NCI-H2227 treated with DMSO at 0.1 percent for 48 hours (cell line): Measurements from ENCODE around the gene MBNL1.
"Not testable (repeated sequence)": the region's sequence is repeated elsewhere in the genome, so short reads cannot be mapped to it uniquely, and the experiment has no call there.

Experiments
- DNase-seq: peaks from one replicate; lab custom pipeline; 2025; lab: John Stamatoyannopoulos, UW

Gene MBNL1

DNA sequence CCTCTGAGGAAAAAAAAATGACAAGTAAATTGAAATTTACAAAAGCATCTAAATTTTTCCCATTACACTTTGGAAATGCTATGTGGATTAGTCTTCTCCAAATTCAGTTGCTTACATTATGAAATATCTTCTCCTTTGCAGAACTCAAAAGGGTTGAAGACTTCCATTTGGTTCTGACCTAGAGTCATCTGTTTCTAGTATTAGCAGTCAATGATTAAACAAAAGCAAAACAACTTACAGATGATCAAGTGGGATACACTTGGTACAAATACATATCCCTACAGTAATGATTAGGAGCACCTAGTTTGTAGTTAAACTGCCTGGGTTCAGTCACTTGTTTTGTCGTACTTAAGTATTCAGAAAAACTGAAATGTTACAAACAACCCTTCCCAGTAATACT, 136.2 kb downstream of the MBNL1 start:
- no peak for DNase-seq

DNA sequence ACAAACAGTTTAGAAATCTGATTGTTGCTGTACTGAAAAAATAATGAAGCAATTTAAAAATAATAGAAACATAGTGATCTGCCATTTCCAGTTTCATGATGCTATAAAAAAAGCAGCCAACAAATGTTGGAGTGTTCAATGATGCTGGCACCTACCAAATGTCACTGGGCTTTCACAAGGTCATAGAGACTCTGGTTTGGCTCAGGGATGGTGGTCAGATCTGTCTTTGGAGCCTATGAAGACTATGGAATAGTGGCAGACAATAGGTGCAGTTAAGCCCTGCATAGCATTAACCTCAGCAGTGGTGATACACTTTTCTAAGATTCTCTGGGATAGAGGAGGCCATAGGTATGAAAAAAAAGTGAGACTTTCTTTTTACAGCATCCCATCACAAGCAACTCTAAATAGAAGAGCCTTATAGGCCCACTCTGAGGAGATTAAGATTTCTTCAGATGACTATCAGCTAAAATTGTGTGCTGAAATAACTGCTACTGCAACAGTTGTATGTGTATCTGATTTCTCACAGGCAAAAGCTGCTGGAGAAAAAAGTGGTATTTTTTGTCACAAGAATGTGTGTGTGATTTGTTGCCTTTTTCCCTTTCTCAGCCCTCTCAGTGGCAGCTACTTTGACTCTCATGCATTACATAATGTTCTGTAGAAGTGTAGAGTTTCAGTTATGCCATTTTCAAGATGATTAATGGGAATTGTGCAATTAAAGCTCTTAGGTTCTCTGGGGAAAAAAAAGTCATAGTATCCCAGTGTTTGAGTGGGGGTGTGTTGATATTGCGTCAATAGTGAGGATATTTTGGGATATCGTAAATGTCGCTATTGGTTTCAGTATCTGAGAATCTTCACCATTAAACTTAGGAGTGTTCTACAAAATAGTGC, 137.4 kb downstream of the MBNL1 start:
- DNase-seq: no peak

DNA sequence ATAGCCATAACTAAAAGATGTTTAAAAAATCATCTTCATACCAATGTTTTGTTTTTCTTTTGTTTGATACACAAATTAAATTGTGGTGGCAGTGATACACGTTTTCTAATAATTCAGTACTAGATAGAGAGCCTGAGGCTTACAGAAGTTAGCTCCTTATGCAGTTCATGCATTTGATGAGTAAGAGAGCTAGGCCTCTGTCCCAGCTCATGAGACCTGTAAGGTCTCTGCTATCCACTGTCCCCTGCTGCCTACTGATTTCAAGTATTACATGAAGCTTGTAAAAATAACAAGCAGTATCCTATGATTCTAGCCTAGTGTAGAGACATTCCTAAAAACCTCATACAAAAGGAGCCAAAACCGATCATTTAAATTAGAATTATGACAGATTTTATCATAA, 144.5 kb downstream of the MBNL1 start:
- DNase-seq: no peak

DNA sequence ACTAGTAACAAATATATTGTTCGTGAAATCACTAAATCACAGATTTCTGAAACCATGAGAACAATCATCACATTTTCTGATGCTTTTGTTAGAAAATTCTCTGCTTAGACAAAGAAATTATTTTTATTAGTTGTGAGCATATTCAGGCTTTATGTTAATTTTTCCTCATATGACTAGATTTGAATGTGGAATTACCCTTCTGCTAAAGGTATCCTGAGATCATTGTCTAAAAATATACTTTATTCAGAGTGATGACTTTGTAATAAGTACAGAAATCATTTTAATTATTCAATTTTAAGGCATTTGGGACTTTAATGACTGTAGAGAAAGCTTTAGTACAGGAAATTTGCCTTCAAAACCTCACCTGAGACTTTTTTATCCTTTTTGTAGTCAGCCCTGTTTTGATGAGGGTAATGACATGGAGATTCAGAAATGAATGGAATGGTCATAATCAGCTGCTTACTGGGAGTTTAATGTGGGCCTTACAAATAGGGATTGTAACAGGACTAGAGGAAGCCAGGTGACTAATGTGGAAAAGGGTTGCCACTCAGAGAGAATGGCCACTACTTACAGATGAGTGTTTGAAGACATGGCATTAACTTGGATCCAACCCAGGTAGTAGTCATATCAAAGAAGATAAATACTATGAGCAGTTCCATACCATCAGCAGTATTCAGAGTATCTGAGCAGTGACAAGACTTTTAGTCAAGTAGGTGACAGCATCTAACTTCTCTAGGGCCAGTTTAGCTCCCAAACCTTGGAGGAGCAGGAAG, 148.3 kb downstream of the MBNL1 start:
- no peak for DNase-seq

DNA sequence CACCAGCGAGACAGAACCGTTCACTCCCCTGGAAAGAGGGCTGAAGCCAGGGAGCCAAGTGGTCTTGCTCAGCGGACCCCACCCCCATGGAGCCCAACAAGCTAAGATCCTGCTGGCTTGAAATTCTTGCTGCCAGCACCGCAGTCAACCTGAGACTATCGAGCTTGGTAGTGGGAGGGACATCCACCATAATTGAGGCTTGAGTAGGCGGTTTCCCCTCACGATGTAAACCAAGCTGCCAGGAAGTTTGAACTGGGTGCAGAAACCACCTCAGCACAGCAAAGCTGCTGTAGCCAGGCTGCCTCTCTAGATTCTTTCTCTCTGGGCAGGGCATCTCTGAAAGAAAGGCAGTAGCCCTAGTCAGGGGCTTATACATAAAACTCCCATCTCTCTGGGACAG, 151.0 kb downstream of the MBNL1 start:
- no peak for DNase-seq

DNA sequence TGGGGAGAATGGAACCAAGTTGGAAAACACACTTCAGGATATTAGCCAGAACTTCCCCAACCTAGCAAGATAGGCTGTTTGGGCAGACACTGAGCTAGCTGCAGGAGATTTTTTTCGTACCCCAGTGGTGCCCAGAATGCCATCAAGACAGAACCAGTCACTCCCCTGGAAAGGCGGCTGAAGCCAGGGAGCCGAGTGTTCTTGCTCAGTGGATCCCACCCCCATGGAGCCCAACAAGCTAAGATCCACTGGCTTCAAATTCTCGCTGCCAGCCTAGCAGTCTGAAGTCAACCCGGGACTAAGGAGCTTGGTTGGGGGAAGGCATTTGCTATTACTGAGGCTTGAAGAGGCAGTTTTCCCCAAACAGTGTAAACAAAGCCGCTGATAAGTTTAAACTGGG, 152.4 kb downstream of the MBNL1 start:
- no peak for DNase-seq

DNA sequence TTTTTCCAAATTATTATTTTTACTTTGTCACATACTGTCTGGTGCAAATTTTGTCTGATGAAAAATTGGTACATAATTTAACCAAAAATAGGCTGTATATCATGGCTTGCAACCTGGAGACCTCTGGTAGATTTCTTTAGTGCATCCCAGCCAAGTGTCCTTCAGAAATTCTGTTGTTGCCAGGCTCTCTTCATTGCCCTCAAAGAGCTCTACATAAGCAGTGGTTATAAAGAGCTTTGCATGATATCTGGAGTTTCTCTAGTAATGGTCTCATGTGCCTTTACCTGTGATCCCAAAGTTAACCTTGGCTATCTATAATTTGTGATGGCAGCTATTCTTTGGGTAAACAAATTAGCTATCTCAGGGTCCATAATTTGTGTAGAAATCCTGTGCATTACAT, 157.7 kb downstream of the MBNL1 start:
- DNase-seq: no peak

DNA sequence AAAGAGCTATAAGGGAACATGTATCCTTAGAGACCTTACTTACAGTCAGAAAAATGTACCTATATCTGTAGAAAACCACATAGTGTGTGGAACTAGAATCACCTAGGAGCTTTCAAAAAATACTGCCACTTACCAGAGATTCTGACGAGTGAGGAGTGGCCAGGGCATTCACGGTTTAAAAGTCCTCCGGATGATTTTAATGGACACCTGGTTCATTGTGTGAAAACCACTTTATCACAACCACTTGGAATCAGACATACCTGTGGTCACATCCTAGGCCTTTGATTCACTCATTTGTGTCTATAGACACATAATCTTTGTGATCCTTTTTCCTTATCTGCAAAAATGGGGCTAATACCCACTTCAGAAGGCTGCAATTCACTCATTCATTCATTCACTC, 159.8 kb downstream of the MBNL1 start:
- no peak for DNase-seq

DNA sequence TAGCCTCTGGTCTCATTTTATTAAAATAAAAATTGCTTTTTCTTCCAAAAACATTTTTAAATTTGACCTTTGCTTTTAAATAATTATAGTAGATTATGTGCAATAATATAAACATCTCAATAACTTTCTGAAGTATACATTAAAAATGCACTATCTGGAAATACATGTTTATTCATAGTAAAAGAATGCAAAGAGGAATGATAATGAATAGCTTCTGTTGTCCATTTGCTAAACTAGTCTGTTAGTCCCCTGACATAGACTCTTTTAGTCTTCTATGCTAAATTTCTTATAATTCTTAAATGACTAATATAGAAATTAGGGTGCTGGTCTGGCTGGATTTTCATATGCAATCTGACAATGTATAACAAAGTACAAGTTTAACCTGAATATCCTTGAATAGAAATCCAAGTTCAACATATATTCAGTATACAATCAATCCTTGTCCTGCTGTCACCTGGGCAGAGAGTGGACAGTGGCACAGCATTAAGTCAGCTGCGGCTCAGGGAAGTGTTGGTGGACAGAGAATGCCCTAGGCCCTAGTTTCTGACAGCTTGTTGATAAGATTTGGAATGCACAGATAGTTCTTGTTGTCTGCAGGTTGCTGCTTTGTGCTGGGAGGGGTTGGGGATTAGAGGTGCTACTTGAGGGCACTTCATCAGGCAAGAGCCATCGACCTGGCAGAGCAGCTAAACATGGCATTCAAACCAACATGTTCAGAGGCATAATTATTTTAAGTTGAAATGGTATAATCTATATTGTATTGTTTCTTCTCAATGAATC, 161.7 kb downstream of the MBNL1 start:
- DNase-seq: no peak

DNA sequence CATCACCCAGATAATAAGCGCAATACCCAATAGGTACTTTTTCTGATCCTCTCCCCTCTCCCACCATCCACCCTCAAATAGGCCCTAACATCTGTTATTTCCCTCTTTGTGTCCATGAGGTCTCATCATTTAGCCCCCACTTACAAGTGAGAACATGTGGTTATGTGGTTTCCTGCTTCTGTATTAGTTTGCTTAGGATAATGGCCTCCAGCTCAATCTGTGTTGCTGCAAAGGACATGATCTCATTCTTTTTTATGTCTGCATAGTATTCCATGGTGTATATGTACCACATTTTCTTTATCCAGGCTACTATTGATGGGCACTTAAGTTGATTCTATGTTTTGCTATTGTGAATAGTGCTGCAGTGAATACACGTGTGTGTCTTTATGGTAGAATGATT, 165.4 kb downstream of the MBNL1 start:
- DNase-seq: no peak

DNA sequence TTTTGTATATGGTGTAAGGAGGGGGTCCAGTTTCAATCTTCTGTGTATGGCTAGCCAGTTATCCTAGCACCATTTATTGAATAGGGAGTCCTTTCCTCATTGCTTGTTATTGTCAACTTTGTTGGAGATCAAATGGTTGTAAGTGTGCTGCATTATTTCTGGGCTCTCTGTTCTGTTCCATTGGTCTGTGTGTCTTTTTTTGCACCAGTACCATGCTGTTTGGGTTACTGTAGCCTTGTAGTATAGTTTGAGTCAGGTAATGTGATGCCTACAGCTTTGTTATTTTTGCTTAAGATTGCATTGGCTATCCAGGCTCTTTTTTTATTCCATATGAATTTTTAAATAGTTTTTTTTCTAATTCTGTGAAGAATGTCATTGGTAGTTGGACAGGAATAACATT, 166.5 kb downstream of the MBNL1 start:
- DNase-seq: not testable (repeated sequence)

DNA sequence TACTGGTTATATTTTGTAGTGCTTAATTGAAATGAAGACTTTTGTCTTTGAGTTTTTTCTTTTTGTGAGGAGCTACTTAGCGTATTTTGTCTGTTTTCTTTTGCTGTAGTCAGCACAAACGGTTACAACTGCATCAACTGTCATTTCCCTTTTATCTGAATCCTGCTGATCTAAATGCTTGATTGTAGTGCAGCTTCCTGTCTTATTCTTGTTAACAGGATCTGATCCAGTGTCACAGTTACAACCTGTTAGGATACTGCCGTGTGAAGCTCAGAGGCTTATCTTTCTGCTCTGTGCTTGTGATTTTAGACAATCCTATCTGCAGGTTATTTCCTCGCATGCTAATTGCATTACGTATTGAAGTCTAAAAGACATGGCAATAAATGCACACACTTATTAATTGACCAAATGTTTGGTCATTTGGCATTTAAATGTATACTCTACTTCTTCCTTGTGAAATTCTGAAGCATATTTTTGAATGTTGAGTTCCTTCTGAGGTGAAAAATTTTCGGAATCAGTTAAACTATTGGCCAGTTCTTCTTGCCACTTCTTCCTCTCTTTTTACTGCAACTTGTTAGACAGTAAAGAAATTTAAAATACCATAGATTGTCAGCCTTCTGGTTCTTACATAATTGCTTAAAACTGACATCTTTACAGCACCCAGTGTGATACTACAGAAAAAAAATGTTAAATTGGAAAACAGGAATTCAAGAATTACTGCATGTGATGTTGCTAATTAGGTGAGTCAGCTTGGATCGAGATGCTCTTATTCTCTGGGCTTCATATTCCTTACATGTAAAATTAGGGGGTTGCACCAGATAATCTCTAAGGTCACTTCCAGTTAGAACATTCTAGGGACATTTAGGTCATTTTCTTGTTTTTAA, 168.2 kb downstream of the MBNL1 start:
- DNase-seq: no peak

DNA sequence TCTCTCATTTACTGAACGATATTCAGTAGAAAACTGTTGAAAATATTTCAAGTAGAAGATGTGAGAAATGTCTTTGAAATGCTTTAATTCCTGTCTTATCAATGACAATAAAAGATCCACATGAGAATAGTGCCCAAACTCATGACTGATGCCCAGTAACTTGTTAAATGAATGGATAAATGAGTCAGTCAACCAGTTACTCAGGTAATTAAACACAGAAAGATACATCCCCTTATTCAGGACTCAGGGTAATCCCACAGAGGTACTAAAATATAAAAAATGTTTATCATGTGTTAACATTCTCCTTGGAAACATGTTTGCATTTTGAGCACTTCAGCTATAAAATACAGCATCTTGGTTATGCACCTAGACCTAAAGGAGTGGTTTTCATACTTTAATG, 169.5 kb downstream of the MBNL1 start:
- DNase-seq: no peak

DNA sequence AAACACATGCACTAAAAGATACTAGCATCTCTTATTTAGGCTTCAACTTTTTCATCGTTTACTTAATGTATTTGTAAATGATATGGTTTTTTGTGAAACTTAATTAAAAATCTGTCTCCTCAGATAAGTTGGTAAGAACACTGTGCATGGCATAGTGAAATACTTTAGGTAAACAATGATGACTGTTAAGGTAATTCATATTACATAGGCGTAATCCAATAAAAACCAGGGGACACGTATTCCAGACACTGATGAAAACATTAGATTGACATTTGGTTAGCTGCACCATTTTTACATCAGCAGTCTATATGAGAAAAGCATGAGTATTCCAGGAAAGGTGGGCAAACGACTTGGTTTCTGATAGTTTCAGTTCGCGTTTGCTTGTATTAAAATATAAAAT, 170.0 kb downstream of the MBNL1 start:
- DNase-seq: no peak

DNA sequence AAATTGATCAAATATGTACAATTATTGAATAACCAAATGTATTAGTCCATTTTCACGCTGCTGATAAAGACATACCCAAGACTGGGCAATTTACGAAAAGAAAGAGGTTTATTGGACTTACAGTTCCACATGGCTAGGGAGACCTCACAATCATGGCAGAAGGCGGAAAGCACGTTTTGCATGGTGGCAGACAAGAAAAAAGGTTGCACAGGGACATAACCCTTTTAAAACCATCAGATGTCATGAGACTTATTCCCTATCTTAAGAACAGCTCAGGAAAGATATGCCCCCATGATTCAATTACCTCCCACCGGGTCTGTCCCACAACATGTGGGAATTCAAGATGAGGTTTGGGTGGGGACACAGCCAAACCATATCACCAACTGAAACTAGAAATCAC, 171.5 kb downstream of the MBNL1 start:
- DNase-seq: not testable (repeated sequence)

DNA sequence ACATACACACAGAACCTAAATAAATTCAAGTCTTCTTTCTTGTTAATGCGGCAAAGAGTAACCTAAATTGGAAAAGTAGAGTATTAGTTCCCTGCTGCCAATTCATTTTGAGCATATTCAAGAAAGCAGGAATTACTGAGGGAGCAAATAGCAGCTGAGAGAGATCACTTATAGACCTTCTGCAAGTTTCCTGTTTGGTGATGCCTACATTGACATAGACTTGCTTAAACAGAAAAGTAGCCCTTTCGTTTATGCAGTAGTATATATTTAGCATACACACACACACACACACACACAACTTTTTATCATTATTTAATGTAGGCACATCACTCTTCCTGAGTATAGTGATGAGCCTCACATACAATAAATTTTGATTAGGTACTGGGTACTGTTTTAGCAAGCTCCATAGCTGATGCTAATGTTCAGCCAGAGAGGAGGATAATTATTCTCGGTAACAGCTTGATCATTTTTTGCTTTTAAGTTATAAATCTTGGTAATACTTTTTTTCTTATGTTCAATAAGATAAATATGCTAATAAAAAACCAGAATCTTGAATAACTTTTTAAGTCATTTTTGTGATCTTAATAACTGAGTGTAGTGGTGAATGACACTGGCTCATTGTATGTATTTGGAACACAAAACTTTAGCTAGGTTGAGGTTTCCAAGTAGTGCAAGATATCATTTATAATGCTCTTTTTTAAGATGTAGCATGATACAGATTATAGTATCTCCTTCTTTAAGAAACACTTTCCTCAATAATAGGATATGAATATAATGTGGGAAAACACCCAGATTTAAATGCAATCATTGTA, 174.7 kb downstream of the MBNL1 start:
- no peak for DNase-seq

DNA sequence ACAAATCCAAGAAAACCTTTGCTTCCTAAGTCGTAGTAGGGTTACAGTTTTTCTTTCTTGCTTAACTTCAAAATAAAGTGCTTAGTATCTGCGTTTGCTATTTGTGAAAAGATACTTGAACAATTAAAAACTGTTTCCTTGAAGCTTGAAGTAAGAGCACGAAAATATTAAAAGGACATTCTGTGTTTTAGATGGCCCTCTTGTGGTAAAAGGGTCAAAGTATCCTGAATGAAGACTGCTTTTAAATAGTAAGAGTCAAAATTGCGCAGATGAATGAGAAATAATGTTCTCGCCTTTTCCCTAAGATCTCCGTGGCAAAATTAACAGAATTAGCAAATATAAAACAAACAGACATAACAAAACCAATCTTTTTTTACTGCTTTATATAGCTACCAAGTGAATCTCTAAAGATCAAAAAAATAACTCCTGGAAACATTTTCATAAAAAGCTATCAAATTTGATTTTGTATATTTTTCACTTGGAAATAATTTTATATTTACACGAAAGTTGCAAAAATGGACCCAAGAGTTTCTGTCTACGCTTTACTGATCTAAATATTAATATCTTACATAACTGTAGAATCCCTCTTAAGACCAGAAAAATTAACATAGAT, 175.4 kb downstream of the MBNL1 start:
- DNase-seq: peak; percentile 3

DNA sequence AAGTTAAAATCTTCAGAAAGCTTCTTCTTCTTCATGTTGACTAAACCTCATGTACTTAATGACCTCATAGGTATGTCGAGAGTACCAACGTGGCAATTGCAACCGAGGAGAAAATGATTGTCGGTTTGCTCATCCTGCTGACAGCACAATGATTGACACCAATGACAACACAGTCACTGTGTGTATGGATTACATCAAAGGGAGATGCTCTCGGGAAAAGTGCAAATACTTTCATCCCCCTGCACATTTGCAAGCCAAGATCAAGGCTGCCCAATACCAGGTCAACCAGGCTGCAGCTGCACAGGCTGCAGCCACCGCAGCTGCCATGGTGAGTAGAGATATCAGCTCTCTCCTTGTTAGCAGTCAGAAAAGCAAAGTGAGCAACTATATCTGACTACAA, 176.5 kb downstream of the MBNL1 start:
- DNase-seq: no peak

DNA sequence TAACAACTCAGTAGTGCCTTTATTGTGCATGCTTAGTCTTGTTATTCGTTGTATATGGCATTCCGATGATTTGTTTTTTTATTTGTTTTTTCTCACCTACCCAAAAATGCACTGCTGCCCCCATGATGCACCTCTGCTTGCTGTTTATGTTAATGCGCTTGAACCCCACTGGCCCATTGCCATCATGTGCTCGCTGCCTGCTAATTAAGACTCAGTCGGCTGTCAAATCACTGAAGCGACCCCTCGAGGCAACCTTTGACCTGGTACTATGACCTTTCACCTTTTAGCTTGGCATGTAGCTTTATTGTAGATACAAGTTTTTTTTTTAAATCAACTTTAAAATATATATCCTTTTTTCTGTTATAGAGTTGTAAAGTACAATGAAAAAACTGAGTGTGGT, 177.8 kb downstream of the MBNL1 start:
- no peak for DNase-seq

DNA sequence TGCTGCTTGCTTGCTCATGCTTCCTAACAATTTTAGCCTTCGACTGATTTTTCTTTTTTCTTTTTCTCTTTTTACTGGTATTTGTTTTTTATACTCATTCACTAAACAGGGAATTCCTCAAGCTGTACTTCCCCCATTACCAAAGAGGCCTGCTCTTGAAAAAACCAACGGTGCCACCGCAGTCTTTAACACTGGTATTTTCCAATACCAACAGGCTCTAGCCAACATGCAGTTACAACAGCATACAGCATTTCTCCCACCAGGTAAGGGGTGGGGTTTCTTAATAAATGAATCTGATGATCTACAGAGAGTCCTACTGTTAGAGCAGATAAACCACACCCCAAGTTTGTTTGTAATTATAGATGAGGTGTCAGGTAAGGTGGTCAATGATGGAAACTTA, 178.8 kb downstream of the MBNL1 start:
- DNase-seq: no peak
